Measurements from ENCODE around the gene OR2A7.
"Not testable (repeated sequence)": the region's sequence is repeated elsewhere in the genome, so short reads cannot be mapped to it uniquely, and the experiment has no call there.

- not testable (repeated sequence) for TF ChIP-seq CTCF, POLR2A (IDR thresholded peaks at IDR 0.05)
Measured at GRCh38 chr7:144238530-144239082, 26.0 kb downstream of the OR2A7 start.
